IPS-18c (cell line): Measurements from ENCODE around the gene ATF5.

Source experiments
- H3K4me3 ChIP-seq: 2 replicates; pipeline ENCODE4 v1.7.0; 2013; ENCODE audit warnings: low read depth, mild to moderate bottlenecking, low read length, moderate library complexity; ENCODE audit not compliant: insufficient read depth
- H3K9me3 ChIP-seq: one replicate; pipeline ENCODE4 v1.6.1; 2013; ENCODE audit warnings: mild to moderate bottlenecking, low read length, moderate library complexity; ENCODE audit not compliant: control insufficient read depth, insufficient read depth

ATF5 gene

GRCh38 chr19:49891393-49891792, 37.6 kb upstream of the ATF5 start:
- H3K4me3 ChIP-seq = no peak overlapping the region
- H3K9me3 ChIP-seq = peaks cover 3% of the 10 kb centered on the region

GRCh38 chr19:49892716-49893115, 36.3 kb upstream of the ATF5 start:
- H3K4me3 ChIP-seq = no peak overlapping the region

GRCh38 chr19:49894011-49894664, 34.9 kb upstream of the ATF5 start:
- no peak overlapping the region for H3K4me3 ChIP-seq

More at GRCh38 chr19:49892716-49893115, 36.3 kb upstream of the ATF5 start:
- peaks cover 6% of the 10 kb centered on the region for H3K9me3 ChIP-seq

GRCh38 chr19:49894879-49895565, 34.0 kb upstream of the ATF5 start:
- peaks cover 3% of the 10 kb centered on the region for H3K9me3 ChIP-seq
- no peak overlapping the region for H3K4me3 ChIP-seq

More at GRCh38 chr19:49894011-49894664, 34.9 kb upstream of the ATF5 start:
- H3K9me3 ChIP-seq = peaks cover 6% of the 10 kb centered on the region

- Histone ChIP-seq H3K9me3 (peaks cover 3% of the 10 kb centered on the region), H3K4me3 (no peak overlapping the region)
Observed at GRCh38 chr19:49895566-49896297, 33.3 kb upstream of the ATF5 start.

- H3K9me3 ChIP-seq = peaks cover 3% of the 10 kb centered on the region
- H3K4me3 ChIP-seq = no peak within 1 kb of the TSS
Observed at GRCh38 chr19:49896863-49897621, 32.0 kb upstream of the ATF5 start, which contains the start of gene IL4I1. Gene IL4I1, minus strand, starts transcription at chr19:49896887. Its CDS starts 727 bp downstream, at chr19:49896160.

- Histone ChIP-seq H3K4me3 (no peak overlapping the region), H3K9me3 (no peaks in the 10 kb centered on the region)
Observed at GRCh38 chr19:49904136-49904535, 24.9 kb upstream of the ATF5 start.

- H3K9me3 ChIP-seq = no peaks in the 10 kb centered on the region
- no peak overlapping the region for H3K4me3 ChIP-seq
Observed at GRCh38 chr19:49906879-49907564, 22.0 kb upstream of the ATF5 start.

- no peak overlapping the region for H3K4me3 ChIP-seq
Observed at GRCh38 chr19:49907745-49908446, 21.1 kb upstream of the ATF5 start.

GRCh38 chr19:49908480-49909420, 20.3 kb upstream of the ATF5 start:
- H3K4me3 ChIP-seq = no peak overlapping the region
- no peaks in the 10 kb centered on the region for H3K9me3 ChIP-seq

More at GRCh38 chr19:49907745-49908446, 21.1 kb upstream of the ATF5 start:
- no peaks in the 10 kb centered on the region for H3K9me3 ChIP-seq

- Histone ChIP-seq H3K4me3 (no peak overlapping the region), H3K9me3 (no peaks in the 10 kb centered on the region)
Observed at GRCh38 chr19:49910179-49910578, 18.8 kb upstream of the ATF5 start.

- Histone ChIP-seq H3K4me3 (no peak overlapping the region), H3K9me3 (peaks cover 3% of the 10 kb centered on the region)
Observed at GRCh38 chr19:49911381-49912145, 17.4 kb upstream of the ATF5 start.

GRCh38 chr19:49912965-49913685, 15.9 kb upstream of the ATF5 start:
- H3K9me3 ChIP-seq = peaks cover 3% of the 10 kb centered on the region
- no peak overlapping the region for H3K4me3 ChIP-seq

GRCh38 chr19:49913720-49914119, 15.3 kb upstream of the ATF5 start:
- peaks cover 3% of the 10 kb centered on the region for H3K9me3 ChIP-seq
- no peak overlapping the region for H3K4me3 ChIP-seq
